Measurements from ENCODE around the gene PRDM15. TPM values are rescaled to one million over a fixed set of nuclear protein-coding genes. Genes with fewer than 3 reads are reported as not detected.

The PRDM15 gene
- total RNA-seq, 1 experiment from 2014 or later = 3.0 TPM

DNA sequence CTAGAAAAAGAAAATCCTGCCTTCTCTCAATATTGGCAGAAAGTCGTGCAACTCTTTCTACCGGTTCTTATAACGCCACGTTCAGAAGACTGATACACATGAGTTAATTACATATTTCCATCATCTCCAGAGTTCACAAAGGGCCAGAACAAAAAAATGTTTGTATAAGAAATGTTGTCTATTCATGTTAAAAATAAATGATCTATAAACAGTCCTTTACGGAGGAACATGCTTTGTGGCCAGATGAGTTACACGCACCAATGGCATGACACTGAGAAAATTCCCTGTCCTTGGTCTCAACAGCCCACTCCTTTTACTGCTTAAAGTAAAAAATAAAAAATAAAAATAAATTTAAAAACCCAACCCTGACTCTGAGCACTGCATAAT, 45.2 kb upstream of the PRDM15 start:
- Histone ChIP-seq H3K9ac (ENCODE audit: low read length) (no peak overlapping the region), H3K27ac (ENCODE audit: low read length) (no peak overlapping the region), H3K9me3 (ENCODE audit: low read length) (no peaks in the 10 kb centered on the region), H4K20me1 (ENCODE audit: insufficient read depth, low read depth, low read length) (0 out of 2 replicates have a peak, but pooled peaks cover 3% of the 10 kb centered on the region), H3K36me3 (ENCODE audit: insufficient read depth, low read length) (no peaks in the 10 kb centered on the region), H3K4me3 (ENCODE audit: low read length) (no peak overlapping the region), H3K79me2 (ENCODE audit: low read length) (no peaks in the 10 kb centered on the region), H2AFZ (ENCODE audit: low read length) (no peak overlapping the region), H3K4me1 (ENCODE audit: low read length) (peaks cover 21% of the 10 kb centered on the region), H3K9me2 (replicated peaks; ENCODE audit: insufficient read depth, low read length) (no peaks in the 10 kb centered on the region), H3K27me3 (ENCODE audit: low read length) (no peaks in the 10 kb centered on the region), H3K4me2 (ENCODE audit: low read depth, low read length, poor library complexity, severe bottlenecking) (no peak overlapping the region)
- DNase-seq = no peak

DNA sequence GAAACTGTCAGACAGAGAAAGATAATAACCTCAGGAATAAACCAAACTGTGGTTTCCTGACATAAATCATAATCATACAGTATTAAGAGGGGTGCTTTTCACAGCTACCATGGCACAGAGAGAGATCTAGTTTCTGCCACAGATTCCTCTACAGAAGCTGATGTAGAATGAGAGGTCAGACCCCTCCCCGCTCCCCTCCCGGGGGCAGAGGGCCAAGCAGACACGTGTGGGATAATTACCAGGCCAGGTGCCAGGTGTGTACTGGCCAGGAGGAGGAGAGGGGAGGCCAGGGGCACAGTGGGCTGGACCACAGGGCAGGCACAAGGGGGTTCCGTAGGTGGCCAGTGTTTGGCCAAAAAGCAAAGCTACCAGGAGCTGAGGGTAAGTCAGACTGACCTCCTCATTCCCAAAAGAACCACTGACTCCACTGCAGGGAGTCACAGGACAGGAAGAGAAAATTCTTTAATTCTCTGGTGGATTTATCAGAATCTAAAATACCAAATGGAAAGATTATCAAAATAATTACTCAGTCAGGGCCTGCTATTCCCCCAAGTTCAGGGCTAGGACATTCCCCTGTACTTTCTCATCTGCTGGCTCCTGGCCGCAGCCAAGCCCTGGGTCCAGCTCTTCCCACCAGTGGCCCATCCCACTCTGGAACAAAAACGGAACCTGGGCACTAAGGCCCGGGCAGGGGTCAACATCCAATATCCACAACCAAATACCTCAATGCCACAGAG, 44.7 kb upstream of the PRDM15 start:
- H3K4me3 ChIP-seq (ENCODE audit: low read length) = no peak overlapping the region
- no peaks in the 10 kb centered on the region for H3K9me2 ChIP-seq (replicated peaks; ENCODE audit: insufficient read depth, low read length)
- no peaks in the 10 kb centered on the region for H3K27me3 ChIP-seq (ENCODE audit: low read length)
- H3K79me2 ChIP-seq (ENCODE audit: low read length) = no peaks in the 10 kb centered on the region
- no peaks in the 10 kb centered on the region for H3K9me3 ChIP-seq (ENCODE audit: low read length)
- H2AFZ ChIP-seq (ENCODE audit: low read length) = no peak overlapping the region
- peaks cover 21% of the 10 kb centered on the region for H3K4me1 ChIP-seq (ENCODE audit: low read length)
- DNase-seq = no peak
- H3K36me3 ChIP-seq (ENCODE audit: insufficient read depth, low read length) = no peaks in the 10 kb centered on the region
- no peak overlapping the region for H3K27ac ChIP-seq (ENCODE audit: low read length)
- no peak overlapping the region for H3K4me2 ChIP-seq (ENCODE audit: low read depth, low read length, poor library complexity, severe bottlenecking)
- no peak overlapping the region for H3K9ac ChIP-seq (ENCODE audit: low read length)
- 0 out of 2 replicates have a peak, but pooled peaks cover 3% of the 10 kb centered on the region for H4K20me1 ChIP-seq (ENCODE audit: insufficient read depth, low read depth, low read length)

DNA sequence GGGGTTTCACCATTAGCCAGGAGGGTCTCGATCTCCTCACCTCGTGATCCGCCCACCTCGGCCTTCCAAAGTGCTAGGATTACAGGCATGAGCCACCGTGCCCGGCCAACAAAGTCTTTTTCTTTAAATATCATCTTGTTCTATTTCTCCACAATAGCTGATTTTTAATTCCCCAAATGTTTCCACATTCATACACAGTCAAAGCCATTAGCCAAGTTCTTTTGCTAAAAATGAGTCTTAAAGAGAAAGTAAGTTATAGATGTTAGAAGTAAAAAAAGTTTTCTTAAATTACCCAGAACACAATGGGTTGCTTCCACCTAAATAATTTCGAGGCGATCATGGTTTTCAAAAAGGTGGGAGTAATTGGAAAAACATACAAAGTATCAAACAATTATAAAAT, 44.0 kb upstream of the PRDM15 start:
- no peak overlapping the region for H2AFZ ChIP-seq (ENCODE audit: low read length)
- H3K4me1 ChIP-seq (ENCODE audit: low read length) = peaks cover 21% of the 10 kb centered on the region
- no peak overlapping the region for H3K9ac ChIP-seq (ENCODE audit: low read length)
- H3K36me3 ChIP-seq (ENCODE audit: insufficient read depth, low read length) = no peaks in the 10 kb centered on the region
- 0 out of 2 replicates have a peak, but pooled peaks cover 3% of the 10 kb centered on the region for H4K20me1 ChIP-seq (ENCODE audit: insufficient read depth, low read depth, low read length)
- H3K9me3 ChIP-seq (ENCODE audit: low read length) = no peaks in the 10 kb centered on the region
- no peak overlapping the region for H3K4me3 ChIP-seq (ENCODE audit: low read length)
- H3K9me2 ChIP-seq (replicated peaks; ENCODE audit: insufficient read depth, low read length) = no peaks in the 10 kb centered on the region
- no peaks in the 10 kb centered on the region for H3K27me3 ChIP-seq (ENCODE audit: low read length)
- no peak for DNase-seq
- no peak overlapping the region for H3K4me2 ChIP-seq (ENCODE audit: low read depth, low read length, poor library complexity, severe bottlenecking)
- no peaks in the 10 kb centered on the region for H3K79me2 ChIP-seq (ENCODE audit: low read length)
- no peak overlapping the region for H3K27ac ChIP-seq (ENCODE audit: low read length)

DNA sequence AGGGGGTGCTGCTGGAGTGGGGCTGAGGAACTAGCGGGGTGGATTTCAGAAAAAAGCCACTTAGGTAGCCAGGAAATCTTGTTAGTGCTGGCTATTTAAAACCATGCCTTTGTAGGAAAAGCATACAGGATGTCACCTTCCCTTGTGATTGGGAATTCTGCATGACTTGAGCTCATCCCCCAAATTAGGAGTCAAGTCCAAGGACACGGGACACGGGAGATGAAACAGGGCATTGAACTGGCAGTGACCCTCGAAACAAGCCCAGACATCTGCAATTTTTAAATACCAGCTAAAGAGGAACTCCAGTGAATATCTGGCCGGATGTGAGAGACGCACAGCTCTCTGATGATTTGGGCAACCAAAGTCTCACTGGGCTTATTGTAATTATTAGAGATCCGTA, 41.9 kb upstream of the PRDM15 start:
- Histone ChIP-seq H3K9ac (ENCODE audit: low read length) (no peak overlapping the region), H3K36me3 (ENCODE audit: insufficient read depth, low read length) (no peaks in the 10 kb centered on the region), H2AFZ (ENCODE audit: low read length) (no peak overlapping the region), H3K79me2 (ENCODE audit: low read length) (no peaks in the 10 kb centered on the region), H3K9me2 (replicated peaks; ENCODE audit: insufficient read depth, low read length) (no peaks in the 10 kb centered on the region), H3K27ac (ENCODE audit: low read length) (no peak overlapping the region), H3K4me1 (ENCODE audit: low read length) (peaks cover 12% of the 10 kb centered on the region), H3K27me3 (ENCODE audit: low read length) (no peaks in the 10 kb centered on the region), H3K4me2 (ENCODE audit: low read depth, low read length, poor library complexity, severe bottlenecking) (no peak overlapping the region), H4K20me1 (ENCODE audit: insufficient read depth, low read depth, low read length) (0 out of 2 replicates have a peak, but pooled peaks cover 7% of the 10 kb centered on the region), H3K9me3 (ENCODE audit: low read length) (no peaks in the 10 kb centered on the region), H3K4me3 (ENCODE audit: low read length) (no peak overlapping the region)
- DNase-seq = peak; percentile 58

DNA sequence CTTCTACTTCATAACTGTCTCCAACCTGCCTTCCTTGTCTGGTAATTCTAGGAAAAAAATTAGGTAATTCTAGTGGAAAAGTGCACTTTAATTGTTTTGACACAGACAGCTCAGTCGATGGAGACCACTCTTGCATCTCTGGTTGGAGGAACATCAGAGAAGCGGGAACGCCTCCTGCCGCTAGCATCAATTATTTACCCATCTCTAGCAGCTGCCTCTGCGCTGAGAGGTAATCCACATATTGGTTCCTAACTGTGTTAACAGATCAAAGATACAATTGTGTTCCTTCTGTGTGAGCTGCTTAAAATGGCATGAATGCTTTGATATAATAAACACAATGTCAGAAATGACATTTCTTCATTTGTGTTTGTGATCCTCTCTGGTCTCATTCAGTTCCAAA, 41.3 kb upstream of the PRDM15 start:
- H3K27ac ChIP-seq (ENCODE audit: low read length) = no peak overlapping the region
- H3K4me1 ChIP-seq (ENCODE audit: low read length) = peaks cover 15% of the 10 kb centered on the region
- H3K4me2 ChIP-seq (ENCODE audit: low read depth, low read length, poor library complexity, severe bottlenecking) = no peak overlapping the region
- no peaks in the 10 kb centered on the region for H3K79me2 ChIP-seq (ENCODE audit: low read length)
- H3K9me3 ChIP-seq (ENCODE audit: low read length) = no peaks in the 10 kb centered on the region
- no peak overlapping the region for H2AFZ ChIP-seq (ENCODE audit: low read length)
- H4K20me1 ChIP-seq (ENCODE audit: insufficient read depth, low read depth, low read length) = 0 out of 2 replicates have a peak, but pooled peaks cover 7% of the 10 kb centered on the region
- DNase-seq = no peak
- H3K9ac ChIP-seq (ENCODE audit: low read length) = no peak overlapping the region
- no peak overlapping the region for H3K4me3 ChIP-seq (ENCODE audit: low read length)
- no peaks in the 10 kb centered on the region for H3K36me3 ChIP-seq (ENCODE audit: insufficient read depth, low read length)
- no peaks in the 10 kb centered on the region for H3K27me3 ChIP-seq (ENCODE audit: low read length)
- no peaks in the 10 kb centered on the region for H3K9me2 ChIP-seq (replicated peaks; ENCODE audit: insufficient read depth, low read length)

DNA sequence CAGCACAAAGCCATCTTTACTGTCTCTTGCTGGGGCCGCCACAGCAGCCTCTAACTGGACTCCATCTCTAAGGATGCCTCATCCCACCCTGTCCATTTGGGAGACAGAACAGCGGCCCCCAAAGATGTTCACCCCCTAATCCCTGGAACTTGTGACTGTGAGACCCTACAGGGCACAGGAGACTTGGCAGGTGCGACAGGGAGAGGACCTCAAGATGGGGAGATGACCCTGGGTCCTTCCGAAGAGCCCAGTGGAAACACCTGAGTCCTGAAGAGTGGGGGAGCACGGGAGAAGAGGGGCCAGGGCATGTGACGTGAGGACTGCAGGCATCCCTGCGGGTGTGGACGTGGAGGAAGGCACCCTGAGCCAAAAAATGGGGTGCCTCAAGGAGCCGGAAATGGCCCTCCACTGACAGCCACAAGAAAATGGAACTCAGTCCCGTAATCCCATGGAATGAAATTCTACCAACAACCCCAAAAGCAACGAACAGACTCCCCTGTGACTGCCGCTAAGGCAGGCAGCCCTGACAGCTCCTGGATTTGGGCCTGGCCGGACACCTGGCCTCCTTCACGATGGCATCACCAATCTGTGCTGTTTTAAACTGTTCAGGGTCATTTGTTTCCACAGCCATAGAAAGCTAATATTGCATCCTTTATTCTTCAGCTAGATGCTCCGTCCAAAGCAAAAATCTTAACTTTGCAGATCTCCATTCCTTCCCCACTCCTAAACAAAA, 40.7 kb upstream of the PRDM15 start:
- no peak overlapping the region for H3K9ac ChIP-seq (ENCODE audit: low read length)
- no peaks in the 10 kb centered on the region for H3K79me2 ChIP-seq (ENCODE audit: low read length)
- no peaks in the 10 kb centered on the region for H3K9me2 ChIP-seq (replicated peaks; ENCODE audit: insufficient read depth, low read length)
- H3K9me3 ChIP-seq (ENCODE audit: low read length) = no peaks in the 10 kb centered on the region
- H4K20me1 ChIP-seq (ENCODE audit: insufficient read depth, low read depth, low read length) = 0 out of 2 replicates have a peak, but pooled peaks cover 7% of the 10 kb centered on the region
- no peak overlapping the region for H3K27ac ChIP-seq (ENCODE audit: low read length)
- H3K4me3 ChIP-seq (ENCODE audit: low read length) = no peak overlapping the region
- peaks cover 15% of the 10 kb centered on the region for H3K4me1 ChIP-seq (ENCODE audit: low read length)
- no peak overlapping the region for H2AFZ ChIP-seq (ENCODE audit: low read length)
- no peaks in the 10 kb centered on the region for H3K27me3 ChIP-seq (ENCODE audit: low read length)
- no peak for DNase-seq
- H3K4me2 ChIP-seq (ENCODE audit: low read depth, low read length, poor library complexity, severe bottlenecking) = no peak overlapping the region
- no peaks in the 10 kb centered on the region for H3K36me3 ChIP-seq (ENCODE audit: insufficient read depth, low read length)

DNA sequence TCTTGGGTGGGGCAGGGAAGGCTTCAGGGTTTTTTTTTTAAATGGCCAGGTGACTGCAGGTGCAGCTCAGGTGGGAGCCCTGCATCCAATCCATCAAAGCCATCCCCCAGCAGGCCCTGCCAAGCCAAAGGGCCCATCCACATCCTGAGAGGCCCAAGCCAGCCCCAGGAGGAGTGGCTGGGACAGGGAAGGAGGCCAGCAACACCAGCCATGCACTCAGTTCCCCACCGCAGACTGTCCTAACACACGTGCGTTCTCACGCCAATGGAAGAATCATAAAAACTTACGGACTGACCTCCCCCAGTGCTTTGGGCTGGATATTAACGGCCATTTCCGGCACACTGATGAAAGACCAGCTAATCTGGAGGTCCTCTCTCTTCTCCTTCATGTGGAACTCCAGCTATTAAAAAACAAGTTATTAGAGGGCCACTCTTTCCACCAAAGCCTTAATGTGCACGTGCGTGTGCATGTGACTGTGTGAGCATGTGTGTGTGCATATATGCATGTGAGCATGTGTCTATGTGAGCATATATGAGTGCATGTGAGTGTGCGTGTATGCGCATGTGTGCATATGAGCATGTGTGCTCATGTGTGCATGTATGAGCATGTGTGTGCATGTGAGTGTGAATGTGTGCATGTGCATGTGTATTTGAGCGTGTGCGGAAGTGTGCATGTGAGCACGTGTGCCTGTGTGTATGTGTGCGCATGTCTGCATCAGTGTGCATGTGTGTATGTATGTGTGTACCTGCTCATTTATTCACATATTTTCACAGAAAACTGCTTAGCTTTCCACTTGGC, 39.6 kb upstream of the PRDM15 start:
- H3K4me3 ChIP-seq (ENCODE audit: low read length) = no peak overlapping the region
- H3K4me2 ChIP-seq (ENCODE audit: low read depth, low read length, poor library complexity, severe bottlenecking) = no peak overlapping the region
- DNase-seq = no peak
- H3K79me2 ChIP-seq (ENCODE audit: low read length) = no peaks in the 10 kb centered on the region
- H3K4me1 ChIP-seq (ENCODE audit: low read length) = peaks cover 15% of the 10 kb centered on the region
- H4K20me1 ChIP-seq (ENCODE audit: insufficient read depth, low read depth, low read length) = 0 out of 2 replicates have a peak, but pooled peaks cover 7% of the 10 kb centered on the region
- H2AFZ ChIP-seq (ENCODE audit: low read length) = no peak overlapping the region
- no peak overlapping the region for H3K27ac ChIP-seq (ENCODE audit: low read length)
- no peaks in the 10 kb centered on the region for H3K9me3 ChIP-seq (ENCODE audit: low read length)
- H3K9me2 ChIP-seq (replicated peaks; ENCODE audit: insufficient read depth, low read length) = no peaks in the 10 kb centered on the region
- no peak overlapping the region for H3K9ac ChIP-seq (ENCODE audit: low read length)
- no peaks in the 10 kb centered on the region for H3K27me3 ChIP-seq (ENCODE audit: low read length)
- no peaks in the 10 kb centered on the region for H3K36me3 ChIP-seq (ENCODE audit: insufficient read depth, low read length)

DNA sequence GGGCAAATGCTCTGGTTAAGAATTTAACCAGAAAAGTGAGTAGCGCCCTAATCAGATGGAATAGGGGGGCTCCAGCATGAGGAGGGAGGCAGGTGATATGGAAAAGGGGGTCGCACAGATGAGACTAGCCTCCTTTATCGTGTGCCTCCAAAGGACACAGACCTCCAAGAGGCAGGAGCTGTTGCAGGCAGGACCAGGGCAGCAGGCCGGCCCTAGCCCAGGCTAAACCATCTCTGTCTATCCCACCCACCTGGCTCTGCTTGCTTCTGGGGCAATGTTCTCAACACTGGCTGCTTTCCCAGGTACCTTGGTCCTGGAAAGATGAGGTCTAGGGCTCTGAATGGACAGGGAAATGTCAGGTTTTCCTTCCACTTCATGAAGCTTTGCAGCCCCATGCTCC, 38.4 kb upstream of the PRDM15 start:
- Histone ChIP-seq H3K4me1 (ENCODE audit: low read length) (peaks cover 15% of the 10 kb centered on the region), H3K4me3 (ENCODE audit: low read length) (no peak overlapping the region), H3K27ac (ENCODE audit: low read length) (no peak overlapping the region), H3K4me2 (ENCODE audit: low read depth, low read length, poor library complexity, severe bottlenecking) (no peak overlapping the region), H3K27me3 (ENCODE audit: low read length) (no peaks in the 10 kb centered on the region), H3K9me2 (replicated peaks; ENCODE audit: insufficient read depth, low read length) (no peaks in the 10 kb centered on the region), H3K9ac (ENCODE audit: low read length) (no peak overlapping the region), H2AFZ (ENCODE audit: low read length) (no peak overlapping the region), H4K20me1 (ENCODE audit: insufficient read depth, low read depth, low read length) (0 out of 2 replicates have a peak, but pooled peaks cover 7% of the 10 kb centered on the region), H3K36me3 (ENCODE audit: insufficient read depth, low read length) (no peaks in the 10 kb centered on the region), H3K9me3 (ENCODE audit: low read length) (no peaks in the 10 kb centered on the region), H3K79me2 (ENCODE audit: low read length) (no peaks in the 10 kb centered on the region)
- DNase-seq = no peak
